Measurements from ENCODE around the gene THRSP. TPM values are rescaled to one million over a fixed set of nuclear protein-coding genes. Genes with fewer than 3 reads are reported as not detected.
"Not testable (repeated sequence)": the region's sequence is repeated elsewhere in the genome, so short reads cannot be mapped to it uniquely, and the experiment has no call there.

The THRSP gene
- total RNA-seq, 1 donor from 2014 or later, result not detected

DNA sequence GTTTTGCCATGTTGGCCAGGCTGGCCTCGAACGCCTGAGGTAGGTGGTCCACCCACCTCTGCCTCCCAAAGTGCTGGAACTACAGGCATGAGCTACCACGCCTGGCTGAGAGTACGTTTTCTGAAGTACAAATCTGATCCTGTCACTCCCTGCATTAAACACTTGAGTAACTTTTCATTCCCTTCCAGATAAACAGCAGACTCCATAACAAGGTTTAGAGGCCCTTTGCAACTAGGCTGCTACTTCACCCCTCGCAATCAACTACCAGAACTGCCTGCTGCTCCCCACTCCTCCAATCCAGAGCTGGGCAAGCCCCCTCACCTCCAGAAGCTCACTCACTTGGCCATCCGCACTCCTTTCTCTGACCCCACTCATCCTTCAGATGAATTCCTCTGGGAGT is 42.0 kb upstream of the THRSP start:
- TF ChIP-seq, protein P1, sequence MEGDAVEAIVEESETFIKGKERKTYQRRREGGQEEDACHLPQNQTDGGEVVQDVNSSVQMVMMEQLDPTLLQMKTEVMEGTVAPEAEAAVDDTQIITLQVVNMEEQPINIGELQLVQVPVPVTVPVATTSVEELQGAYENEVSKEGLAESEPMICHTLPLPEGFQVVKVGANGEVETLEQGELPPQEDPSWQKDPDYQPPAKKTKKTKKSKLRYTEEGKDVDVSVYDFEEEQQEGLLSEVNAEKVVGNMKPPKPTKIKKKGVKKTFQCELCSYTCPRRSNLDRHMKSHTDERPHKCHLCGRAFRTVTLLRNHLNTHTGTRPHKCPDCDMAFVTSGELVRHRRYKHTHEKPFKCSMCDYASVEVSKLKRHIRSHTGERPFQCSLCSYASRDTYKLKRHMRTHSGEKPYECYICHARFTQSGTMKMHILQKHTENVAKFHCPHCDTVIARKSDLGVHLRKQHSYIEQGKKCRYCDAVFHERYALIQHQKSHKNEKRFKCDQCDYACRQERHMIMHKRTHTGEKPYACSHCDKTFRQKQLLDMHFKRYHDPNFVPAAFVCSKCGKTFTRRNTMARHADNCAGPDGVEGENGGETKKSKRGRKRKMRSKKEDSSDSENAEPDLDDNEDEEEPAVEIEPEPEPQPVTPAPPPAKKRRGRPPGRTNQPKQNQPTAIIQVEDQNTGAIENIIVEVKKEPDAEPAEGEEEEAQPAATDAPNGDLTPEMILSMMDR (IDR thresholded peaks at IDR 0.05), result no peak

DNA sequence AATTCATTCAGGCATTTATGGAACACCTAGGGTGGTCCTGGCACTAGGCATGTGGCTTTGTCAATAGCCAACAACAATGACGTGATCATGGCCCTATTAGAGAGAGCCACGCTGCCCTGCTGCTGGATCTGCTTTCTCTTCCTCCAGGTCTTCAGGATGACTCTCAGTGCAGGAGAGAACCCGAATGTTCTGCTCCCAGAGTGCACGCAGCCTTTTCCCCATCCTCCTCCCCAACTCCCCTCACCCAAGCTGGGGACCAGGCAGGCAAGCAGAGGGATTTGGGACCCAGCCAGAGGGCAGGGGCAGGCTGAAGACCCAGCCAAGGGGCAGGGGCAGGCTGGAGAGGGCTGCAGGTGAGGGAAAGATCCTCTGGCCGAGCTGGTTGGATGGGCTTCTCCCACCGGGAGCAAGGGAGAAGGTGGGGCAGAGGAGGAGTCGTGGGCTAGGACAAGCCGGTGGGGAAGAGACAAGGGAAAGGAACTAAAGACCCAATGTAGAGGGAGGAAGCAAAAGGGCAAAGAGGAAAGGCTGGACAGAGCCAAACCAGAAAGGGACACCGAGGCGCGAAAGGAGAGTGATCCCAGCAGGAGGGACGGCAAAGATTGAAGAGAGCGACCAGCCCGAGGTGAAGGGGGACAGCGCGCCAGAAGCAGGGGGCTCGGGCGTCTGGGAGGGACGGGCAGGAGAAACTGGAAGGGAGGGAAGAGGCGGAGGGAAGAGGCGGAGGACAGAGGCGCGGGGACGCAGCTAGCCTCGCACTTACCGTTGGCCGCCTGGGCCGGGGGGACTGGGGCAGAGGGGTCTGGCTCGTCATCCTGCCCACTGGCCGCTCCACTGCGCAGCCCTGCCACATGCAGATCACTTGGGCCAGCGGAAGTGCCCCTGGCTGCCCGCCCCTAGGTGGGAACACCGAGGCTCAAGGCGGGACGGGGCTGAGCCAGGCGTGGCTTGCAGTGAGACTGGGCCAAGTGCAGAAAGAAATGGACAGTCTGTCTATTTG is 41.0 kb upstream of the THRSP start, which contains the start of gene KCTD14:
TSS of gene KCTD14 (minus strand) at position 880 of the 1,000 bp plus-strand sequence. CDS start at position 853, 27 bp downstream.
- Mint-ChIP-seq H3K27ac (ENCODE audit: unreplicated experiment) (no peak within 1 kb of the TSS), H3K27me3 (ENCODE audit: unreplicated experiment) (peaks cover 2% of the 10 kb centered on the region), H3K4me3 (ENCODE audit: unreplicated experiment) (peak within 1 kb of the TSS; percentile 73), H3K4me1 (ENCODE audit: unreplicated experiment) (peaks cover 18% of the 10 kb centered on the region), H3K36me3 (ENCODE audit: unreplicated experiment) (no peaks in the 10 kb centered on the region), H3K9me3 (ENCODE audit: unreplicated experiment) (no peaks in the 10 kb centered on the region)
- TF ChIP-seq, protein P1 (IDR thresholded peaks at IDR 0.05), result no peak
- no peak for DNase-seq (ENCODE audit: extremely low spot score, unreplicated experiment)

More for the DNA sequence above, 42.0 kb upstream of the THRSP start:
- Mint-ChIP-seq H3K27ac (ENCODE audit: unreplicated experiment) (no peak overlapping the region), H3K9me3 (ENCODE audit: unreplicated experiment) (no peaks in the 10 kb centered on the region), H3K4me3 (ENCODE audit: unreplicated experiment) (no peak overlapping the region), H3K36me3 (ENCODE audit: unreplicated experiment) (no peaks in the 10 kb centered on the region), H3K27me3 (ENCODE audit: unreplicated experiment) (peaks cover 2% of the 10 kb centered on the region), H3K4me1 (ENCODE audit: unreplicated experiment) (peaks cover 18% of the 10 kb centered on the region)
- no peak for DNase-seq (ENCODE audit: extremely low spot score, unreplicated experiment)

DNA sequence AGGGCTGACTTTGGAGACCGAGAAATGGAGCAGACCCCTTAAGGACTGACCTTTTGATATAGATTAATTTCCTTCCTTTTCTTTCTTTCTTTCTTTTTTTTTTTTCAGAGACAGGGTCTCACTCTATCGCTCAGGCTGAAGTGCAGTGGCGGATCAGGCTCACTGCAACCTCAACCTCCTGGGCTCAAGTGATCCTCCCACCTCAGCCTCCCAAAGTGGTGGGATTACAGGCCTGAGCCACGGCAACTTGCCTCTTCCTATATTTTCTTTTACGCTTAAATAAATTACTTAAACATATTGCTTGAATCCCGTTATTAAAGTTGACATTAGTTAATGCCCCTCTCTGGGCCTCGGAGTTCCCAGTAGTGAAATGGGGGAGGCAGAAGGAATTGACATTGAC is 40.2 kb upstream of the THRSP start:
- no peaks in the 10 kb centered on the region for H3K36me3 Mint-ChIP-seq (ENCODE audit: unreplicated experiment)
- no peak overlapping the region for H3K27ac Mint-ChIP-seq (ENCODE audit: unreplicated experiment)
- H3K9me3 Mint-ChIP-seq (ENCODE audit: unreplicated experiment), result no peaks in the 10 kb centered on the region
- TF ChIP-seq, protein P1 (IDR thresholded peaks at IDR 0.05), result no peak
- H3K27me3 Mint-ChIP-seq (ENCODE audit: unreplicated experiment), result peaks cover 2% of the 10 kb centered on the region
- no peak for DNase-seq (ENCODE audit: extremely low spot score, unreplicated experiment)
- peaks cover 18% of the 10 kb centered on the region for H3K4me1 Mint-ChIP-seq (ENCODE audit: unreplicated experiment)
- H3K4me3 Mint-ChIP-seq (ENCODE audit: unreplicated experiment), result no peak overlapping the region

DNA sequence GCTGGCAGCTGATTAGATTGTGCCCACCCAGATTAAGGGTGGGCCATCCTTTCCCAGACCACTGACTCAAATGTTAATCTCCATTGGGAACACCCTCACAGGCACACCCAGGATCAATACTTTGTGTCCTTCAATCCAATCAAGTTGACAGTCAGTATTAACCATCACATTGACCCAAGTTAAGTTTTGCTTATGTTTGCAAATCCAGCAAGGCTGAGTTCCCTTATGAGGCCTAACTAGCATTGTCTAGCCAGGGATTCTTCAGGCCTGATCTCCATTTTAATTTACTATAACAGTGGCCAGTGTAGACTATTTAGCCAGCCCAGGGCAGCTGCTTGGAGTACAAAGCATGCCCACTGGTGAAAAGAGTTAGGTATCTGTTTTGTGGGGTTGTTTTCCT is 38.3 kb upstream of the THRSP start:
- H3K27me3 Mint-ChIP-seq (ENCODE audit: unreplicated experiment), result peaks cover 2% of the 10 kb centered on the region
- no peak for DNase-seq (ENCODE audit: extremely low spot score, unreplicated experiment)
- TF ChIP-seq, protein P1 (IDR thresholded peaks at IDR 0.05), result no peak
- no peaks in the 10 kb centered on the region for H3K36me3 Mint-ChIP-seq (ENCODE audit: unreplicated experiment)
- peaks cover 18% of the 10 kb centered on the region for H3K4me1 Mint-ChIP-seq (ENCODE audit: unreplicated experiment)
- H3K27ac Mint-ChIP-seq (ENCODE audit: unreplicated experiment), result no peak overlapping the region
- H3K9me3 Mint-ChIP-seq (ENCODE audit: unreplicated experiment), result no peaks in the 10 kb centered on the region
- H3K4me3 Mint-ChIP-seq (ENCODE audit: unreplicated experiment), result no peak overlapping the region

DNA sequence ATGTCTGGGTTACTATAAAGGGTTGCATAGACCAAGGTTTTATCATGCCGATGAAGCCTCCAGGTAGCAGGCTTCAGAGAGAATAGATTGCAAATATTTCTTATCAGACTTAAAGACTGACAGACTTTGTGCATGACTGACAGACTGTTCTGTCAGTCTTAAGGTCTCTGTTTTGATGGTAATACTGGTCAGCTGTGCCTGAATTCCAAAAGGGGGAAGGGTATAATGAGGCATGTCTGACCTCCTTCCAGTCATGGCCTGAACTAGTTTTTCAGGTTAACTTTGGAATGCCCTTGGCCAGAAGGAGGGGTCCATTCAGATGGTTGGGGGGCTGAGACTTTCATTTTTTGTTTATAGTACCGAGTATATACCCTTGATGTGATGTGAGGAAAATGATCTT is 35.9 kb upstream of the THRSP start:
- Mint-ChIP-seq H3K27me3 (ENCODE audit: unreplicated experiment) (peaks cover under 1% of the 10 kb centered on the region), H3K9me3 (ENCODE audit: unreplicated experiment) (no peaks in the 10 kb centered on the region), H3K27ac (ENCODE audit: unreplicated experiment) (no peak overlapping the region), H3K36me3 (ENCODE audit: unreplicated experiment) (no peaks in the 10 kb centered on the region), H3K4me1 (ENCODE audit: unreplicated experiment) (peaks cover 23% of the 10 kb centered on the region), H3K4me3 (ENCODE audit: unreplicated experiment) (no peak overlapping the region)
- DNase-seq (ENCODE audit: extremely low spot score, unreplicated experiment), result no peak
- TF ChIP-seq, protein P1 (IDR thresholded peaks at IDR 0.05), result no peak

DNA sequence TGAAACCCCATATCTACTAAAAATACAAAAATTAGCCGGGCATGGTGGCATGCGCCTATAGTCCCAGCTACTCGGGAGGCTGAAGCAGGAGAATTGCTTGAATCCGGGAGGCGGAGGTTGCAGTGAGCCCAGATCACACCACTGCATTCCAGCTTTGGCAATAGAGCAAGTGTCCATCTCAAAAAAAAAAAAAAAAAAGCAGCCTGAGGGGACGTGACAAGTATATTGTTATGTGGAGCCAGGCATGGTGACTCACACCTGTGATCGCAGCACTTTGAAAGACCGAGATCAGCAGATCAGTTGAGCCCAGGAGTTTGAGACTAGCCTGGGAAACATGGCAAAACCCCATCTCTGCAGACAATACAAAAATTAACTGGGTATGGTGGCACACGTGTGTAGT is 35.2 kb upstream of the THRSP start:
- H3K9me3 Mint-ChIP-seq (ENCODE audit: unreplicated experiment); H3K4me3 Mint-ChIP-seq (ENCODE audit: unreplicated experiment); H3K27ac Mint-ChIP-seq (ENCODE audit: unreplicated experiment); H3K27me3 Mint-ChIP-seq (ENCODE audit: unreplicated experiment); DNase-seq (ENCODE audit: extremely low spot score, unreplicated experiment); H3K36me3 Mint-ChIP-seq (ENCODE audit: unreplicated experiment): not testable (repeated sequence)
- H3K4me1 Mint-ChIP-seq (ENCODE audit: unreplicated experiment), result peaks cover 21% of the 10 kb centered on the region

Measured in osteocyte (in vitro differentiated cells).